H1 (cell line): ENCODE measurements around the gene TECPR2. TPM values are rescaled to one million over a fixed set of nuclear protein-coding genes. Genes with fewer than 3 reads are reported as not detected.

Experiments used
- CTCF ChIA-PET: fragments of 300-600 bp; sonication (Branson Sonifier 250); formaldehyde crosslinking; loops from one replicate; lab custom pipeline; 2021; ENCODE audit not compliant: partially characterized antibody; lab: Charles Lee
- POLR2A ChIA-PET: fragments of 300-600 bp; sonication (Branson Sonifier 250); formaldehyde crosslinking; loops from one replicate; lab custom pipeline; 2021; ENCODE audit warnings: inconsistent platforms; ENCODE audit not compliant: partially characterized antibody; lab: Charles Lee
- DNase-seq, 2 experiments: peaks; one replicate each; pipeline versions ENCODE4 v3.0.0 to v3.0.0-alpha.2; 2010 to 2022; ENCODE audit warnings: low spot score in 2 of 2, low read depth in 1 of 2, mixed read lengths in 1 of 2
- FAIRE-seq: peaks from 2 replicates; lab custom pipeline; 2011; peaks lifted over from hg19 to GRCh38; lab: Jason Lieb, UNC
- H2AFZ ChIP-seq: 2 replicates; pipeline ENCODE4 v1.8.1; 2012; ENCODE audit warnings: low read length, inconsistent platforms
- H2AK5ac ChIP-seq: 2 replicates; pipeline ENCODE4 v1.6.1; 2013; ENCODE audit warnings: low read depth, low read length
- H2BK120ac ChIP-seq: replicated peaks from 2 replicates; pipeline ENCODE3; 2013; ENCODE audit warnings: low read depth, low read length, inconsistent platforms
- H2BK12ac ChIP-seq: 2 replicates; pipeline ENCODE4 v1.6.1; 2013; ENCODE audit warnings: low read depth, low read length
- H2BK15ac ChIP-seq: 2 replicates; pipeline ENCODE4 v1.6.1; 2013; ENCODE audit warnings: low read length
- H2BK20ac ChIP-seq: 2 replicates; pipeline ENCODE4 v1.6.1; 2013; ENCODE audit warnings: low read length
- H2BK5ac ChIP-seq: 2 replicates; pipeline ENCODE4 v1.6.1; 2013; ENCODE audit warnings: low read depth, low read length
- H3K14ac ChIP-seq: 2 replicates; pipeline ENCODE4 v1.6.1; 2013; ENCODE audit warnings: inconsistent platforms; ENCODE audit not compliant: insufficient read length
- H3K18ac ChIP-seq: 2 replicates; pipeline ENCODE4 v1.6.1; 2013; ENCODE audit warnings: low read length; ENCODE audit errors: extremely low read depth
- H3K23ac ChIP-seq: 2 replicates; pipeline ENCODE4 v1.6.1; 2013; ENCODE audit warnings: inconsistent platforms; ENCODE audit not compliant: insufficient read length
- H3K23me2 ChIP-seq: 2 replicates; pipeline ENCODE4 v1.6.1; 2013; ENCODE audit warnings: low read depth, low read length
- H3K27ac ChIP-seq: 2 replicates; pipeline ENCODE4 v1.6.1; 2011; ENCODE audit warnings: low read depth, low read length, inconsistent platforms
- H3K27me3 ChIP-seq, 4 experiments: replicated peaks in 1 of 4; 1 replicate in 1 of 4; 2 replicates in 3 of 4; pipeline versions ENCODE4 v1.6.1 to v1.8.1; 2011 to 2013; ENCODE audit warnings: low read length in 3 of 4, mild to moderate bottlenecking in 3 of 4, inconsistent platforms in 2 of 4, mixed read lengths in 2 of 4, moderate library complexity in 1 of 4; ENCODE audit not compliant: control insufficient read depth in 3 of 4, insufficient read depth in 3 of 4; ENCODE audit errors: extremely low read depth in 1 of 4
- H3K36me3 ChIP-seq, 4 experiments: 2 replicates each; pipeline versions ENCODE4 v1.6.1 to v1.8.1; 2011 to 2013; ENCODE audit warnings: mild to moderate bottlenecking in 4 of 4, low read length in 3 of 4, moderate library complexity in 2 of 4, control low read depth in 1 of 4, inconsistent platforms in 1 of 4; ENCODE audit not compliant: insufficient read depth in 4 of 4, control insufficient read depth in 2 of 4
- H3K4ac ChIP-seq: replicated peaks from 2 replicates; pipeline ENCODE3; 2013; ENCODE audit warnings: low read length, low read depth, mixed read lengths, inconsistent platforms; ENCODE audit not compliant: insufficient read length
- H3K4me1 ChIP-seq, 4 experiments: replicated peaks in 1 of 4; 1 replicate in 1 of 4; 2 replicates in 3 of 4; pipeline versions ENCODE4 v1.6.1 to v1.8.1; 2011 to 2013; ENCODE audit warnings: low read length in 3 of 4, inconsistent platforms in 2 of 4, mixed read lengths in 1 of 4; ENCODE audit not compliant: insufficient read depth in 4 of 4, control insufficient read depth in 3 of 4
- H3K4me2 ChIP-seq, 2 experiments: 2 replicates each; pipeline versions ENCODE4 v1.6.1 to v1.8.1; 2011 to 2013; ENCODE audit warnings: low read depth in 2 of 2, low read length in 2 of 2, control low read depth in 1 of 2, inconsistent platforms in 1 of 2, mild to moderate bottlenecking in 1 of 2; ENCODE audit not compliant: insufficient read depth in 1 of 2
- H3K4me3 ChIP-seq, 4 experiments: fragments of 200-600, 300-600 bp in 1 of 4; sonication (generic), shearing (Covaris generic), sonication (Bioruptor Twin) in 1 of 4; 2 replicates each; pipeline versions ENCODE4 v1.5.1 to v1.8.1; 2011 to 2016; ENCODE audit warnings: low read length in 4 of 4, low read depth in 3 of 4, control low read depth in 2 of 4, inconsistent platforms in 2 of 4, mild to moderate bottlenecking in 2 of 4, mixed read lengths in 1 of 4, moderate library complexity in 1 of 4; ENCODE audit not compliant: insufficient read depth in 2 of 4; ENCODE audit errors: extremely low read depth in 1 of 4
- H3K56ac ChIP-seq: replicated peaks from 2 replicates; pipeline ENCODE3; 2013; ENCODE audit warnings: low read depth, mild to moderate bottlenecking, mixed read lengths, low read length, inconsistent platforms; ENCODE audit not compliant: insufficient read length
- H3K79me1 ChIP-seq: 2 replicates; pipeline ENCODE4 v1.6.1; 2013; ENCODE audit warnings: low read depth, low read length, control low read depth
- H3K79me2 ChIP-seq, 2 experiments: 2 replicates each; pipeline versions ENCODE4 v1.6.1 to v1.8.1; 2012 to 2013; ENCODE audit warnings: low read length in 2 of 2, mild to moderate bottlenecking in 2 of 2, inconsistent platforms in 1 of 2; ENCODE audit not compliant: insufficient read depth in 2 of 2, control insufficient read depth in 1 of 2
- H3K9ac ChIP-seq, 4 experiments: replicated peaks in 1 of 4; 1 replicate in 1 of 4; 2 replicates in 3 of 4; pipeline versions ENCODE4 v1.6.1 to v1.8.1; 2011 to 2013; ENCODE audit warnings: low read depth in 3 of 4, low read length in 3 of 4, control low read depth in 2 of 4, mild to moderate bottlenecking in 2 of 4, moderate library complexity in 2 of 4, inconsistent platforms in 1 of 4; ENCODE audit errors: extremely low read depth in 1 of 4
- H3K9me3 ChIP-seq, 2 experiments: 2 replicates each; pipeline versions ENCODE4 v1.6.1 to v1.8.1; 2012 to 2013; ENCODE audit warnings: mild to moderate bottlenecking in 2 of 2, moderate library complexity in 2 of 2, control low read depth in 1 of 2, inconsistent platforms in 1 of 2, low read depth in 1 of 2, low read length in 1 of 2, mixed read lengths in 1 of 2; ENCODE audit not compliant: insufficient read depth in 2 of 2
- H4K20me1 ChIP-seq, 2 experiments: replicated peaks in 1 of 2; 2 replicates each; pipeline versions ENCODE3 to v1.8.1; 2011 to 2013; ENCODE audit warnings: inconsistent platforms in 2 of 2, low read length in 2 of 2, mild to moderate bottlenecking in 1 of 2; ENCODE audit not compliant: insufficient read depth in 2 of 2, control insufficient read depth in 1 of 2
- H4K5ac ChIP-seq: 2 replicates; pipeline ENCODE4 v1.6.1; 2013; ENCODE audit warnings: low read length, low read depth, mixed read lengths, inconsistent platforms; ENCODE audit not compliant: insufficient read length
- H4K8ac ChIP-seq: 2 replicates; pipeline ENCODE4 v1.8.0; 2013; ENCODE audit warnings: mild to moderate bottlenecking, moderate library complexity, low read length, inconsistent platforms; ENCODE audit not compliant: insufficient read depth; ENCODE audit errors: extremely low read depth
- H4K91ac ChIP-seq: replicated peaks from 2 replicates; pipeline ENCODE3; 2013; ENCODE audit warnings: low read length, mixed read lengths, inconsistent platforms; ENCODE audit not compliant: insufficient read length
- CEBPB ChIP-seq: IDR thresholded peaks from 2 replicates; pipeline ENCODE4 v1.6.1; 2012; ENCODE audit warnings: low read depth, low read length
- NANOG ChIP-seq: IDR thresholded peaks from 2 replicates; pipeline ENCODE4 v1.6.1; 2011; ENCODE audit warnings: low read length, low read depth, mild to moderate bottlenecking, inconsistent platforms; ENCODE audit not compliant: insufficient read depth, poor library complexity, severe bottlenecking
- TEAD4 ChIP-seq: IDR thresholded peaks from 2 replicates; pipeline ENCODE4 v1.6.1; 2012; ENCODE audit warnings: low read depth, low read length, inconsistent platforms, mixed read lengths
- WGBS, 2 experiments: shearing (Covaris generic) in 1 of 2; methylation state at CpG; one replicate each; pipeline versions ENCODE4 v1.1.6 to v1.1.7; 2013 to 2015; ENCODE audit warnings: low lambda C conversion rate in 2 of 2, mixed read lengths in 2 of 2, inconsistent platforms in 1 of 2, low coverage in 1 of 2, missing lambda C conversion rate in 1 of 2; ENCODE audit not compliant: insufficient replicate concordance in 2 of 2, insufficient coverage in 1 of 2, insufficient read length in 1 of 2; ENCODE audit errors: extremely low coverage in 1 of 2, missing lambda C conversion rate in 1 of 2; 5-methylcytosine and 5-hydroxymethylcytosine counted together
- polyA plus RNA-seq, 7 experiments: library from polyadenylated mRNA; depleted of rRNA in 3 of 7; stranded (reverse) in 5 of 7; unstranded in 2 of 7; fragments of >200 nt in 5 of 7; fragments of 200-250 nt in 2 of 7; gene quantifications; 1 replicate in 5 of 7; 2 replicates in 1 of 7; 4 replicates in 1 of 7; pipeline versions ENCODE4 v1.2.1 to v1.2.3, GENCODE V29; 2011 to 2013; ENCODE audit warnings: missing spikeins in 2 of 7, mixed read lengths in 2 of 7
- total RNA-seq: library from RNA; stranded (reverse); fragmentation: NEBNext Ultra II Directional; extraction: Animal tissue kit (Norgen Biotek cat#: 25700); gene quantifications from 2 replicates; pipeline ENCODE4 v1.2.1, GENCODE V29; 2021

Gene TECPR2
- total and polyA plus RNA-seq, 2 of the 8 experiments (the other 6 are each of a cell fraction or from before 2014, with no cell fraction given): 6.8 to 19.4 TPM

- no peak overlapping the region for H2BK5ac ChIP-seq
- H3K27me3 ChIP-seq: no peaks in the 10 kb centered on the region
- peaks cover 7 to 15% (median 11%) of the 10 kb centered on the region in 4 experiments; a peak in 4 of 7 replicates for H3K4me1 ChIP-seq
- no peak overlapping the region; the same call in 1 of the 2 replicates for H2AK5ac ChIP-seq
- H3K4me3 ChIP-seq: peak overlapping the region in 1 of 4 experiments; percentile 44; a peak in 2 of 8 replicates
- H4K20me1 ChIP-seq: no peaks in the 10 kb centered on the region
- FAIRE-seq (peak; percentile 73), DNase-seq (no peak)
- H4K5ac ChIP-seq: no peak overlapping the region
- no peak overlapping the region for H4K8ac ChIP-seq
- H2AFZ ChIP-seq: no peak overlapping the region
- ChIA-PET CTCF (interaction anchor here (0.5 to 1.2 kb wide), 4 partner anchors 9 to 527 kb away, joined by 3 read pairs; no protein-coding TSS in a partner anchor), POLR2A (interaction anchor here (0.5 to 1.1 kb wide), 2 partner anchors 78 to 307 kb away, joined by 3 read pairs; no protein-coding TSS in a partner anchor)
- no peak overlapping the region for H2BK20ac ChIP-seq
- H3K9ac ChIP-seq: no peak overlapping the region
- no peak overlapping the region for H2BK120ac ChIP-seq
- no peak overlapping the region for H3K27ac ChIP-seq
- no peak overlapping the region for H3K14ac ChIP-seq
- peak overlapping the region; percentile 34 to 67 for H3K4me2 ChIP-seq
- H2BK12ac ChIP-seq: no peak overlapping the region
- 39% methylated on average over 9 of the region's 9 CpGs; no CpG with 5 or more reads in 1 of the 2 experiments for WGBS, 2 experiments
- H3K4ac ChIP-seq: no peak overlapping the region
- peaks cover 0 to 2% (median 0%) of the 10 kb centered on the region in 4 experiments; a peak in 1 of 8 replicates for H3K36me3 ChIP-seq
- H3K23me2 ChIP-seq: no peaks in the 10 kb centered on the region
- H4K91ac ChIP-seq: no peak overlapping the region
- no peak overlapping the region for H3K56ac ChIP-seq
- TF ChIP-seq TEAD4: no peak
- TF ChIP-seq CEBPB: peak; percentile 91
- TF ChIP-seq NANOG: peak; percentile 57
- no peaks in the 10 kb centered on the region for H3K79me2 ChIP-seq
- no peak overlapping the region for H3K23ac ChIP-seq
- H3K79me1 ChIP-seq: no peaks in the 10 kb centered on the region
- no peak overlapping the region for H3K18ac ChIP-seq
- H2BK15ac ChIP-seq: no peak overlapping the region
- no peaks in the 10 kb centered on the region for H3K9me3 ChIP-seq
Measured at GRCh38 chr14:102394717-102395375, 32.1 kb downstream of the TECPR2 start.
